WTC11 (cell line): ENCODE data around the gene OPALIN. TPM values are rescaled to one million over a fixed set of nuclear protein-coding genes. Genes with fewer than 3 reads are reported as not detected.

Experiments used
- ATAC-seq: fragments of 200-7000 bp; cut with Tn5 transposase; 2 replicates; pipeline ENCODE4 v1.10.0; 2021; ENCODE audit warnings: mild to moderate bottlenecking, moderate library complexity
- CTCF ChIA-PET: fragments of 300-600 bp; sonication (Branson Sonifier 250); formaldehyde crosslinking; loops from one replicate; lab custom pipeline; 2021; ENCODE audit warnings: antibody characterized with exemption; lab: Charles Lee
- POLR2A ChIA-PET: fragments of 350-600 bp; sonication (Branson Sonifier 250); formaldehyde crosslinking; loops from one replicate; lab custom pipeline; 2021; ENCODE audit warnings: antibody characterized with exemption; lab: Charles Lee
- DNase-seq: peaks from one replicate; pipeline ENCODE4 v3.0.0; 2021; ENCODE audit warnings: low spot score
- H3K27ac Mint-ChIP-seq: 2 replicates; pipeline ENCODE4 v1.8.0; 2021; ENCODE audit warnings: mixed read lengths
- H3K27me3 Mint-ChIP-seq: 2 replicates; pipeline ENCODE4 v1.8.0; 2021; ENCODE audit warnings: low read depth, mild to moderate bottlenecking, moderate library complexity, mixed read lengths
- H3K36me3 Mint-ChIP-seq: 2 replicates; pipeline ENCODE4 v1.8.0; 2021; ENCODE audit warnings: mixed read lengths
- H3K4me1 Mint-ChIP-seq: 2 replicates; pipeline ENCODE4 v1.8.0; 2022; ENCODE audit warnings: mixed read lengths
- H3K4me3 Mint-ChIP-seq: 2 replicates; pipeline ENCODE4 v1.8.0; 2021; ENCODE audit warnings: mild to moderate bottlenecking, moderate library complexity, mixed read lengths
- H3K9me3 Mint-ChIP-seq: 2 replicates; pipeline ENCODE4 v1.8.0; 2021; ENCODE audit warnings: mixed read lengths
- ATF6 ChIP-seq: sonication (generic); formaldehyde crosslinking; IDR thresholded peaks from 2 replicates; pipeline ENCODE4 v1.8.1; 2023; ENCODE audit warnings: mild to moderate bottlenecking, missing genetic modification reagents
- CBFB ChIP-seq: sonication (generic); formaldehyde crosslinking; IDR thresholded peaks from 2 replicates; pipeline ENCODE4 v1.8.1; 2022; ENCODE audit warnings: mild to moderate bottlenecking, low read depth, missing genetic modification reagents
- CREB1 ChIP-seq: sonication (generic); formaldehyde crosslinking; IDR thresholded peaks from 2 replicates; pipeline ENCODE4 v1.8.0; 2023; ENCODE audit warnings: mild to moderate bottlenecking, missing genetic modification reagents
- E2F4 ChIP-seq: sonication (generic); formaldehyde crosslinking; IDR thresholded peaks from 2 replicates; pipeline ENCODE4 v1.8.1; 2022; ENCODE audit warnings: low read depth, mild to moderate bottlenecking, moderate library complexity, missing genetic modification reagents, borderline replicate concordance
- FOXK1 ChIP-seq: sonication (generic); formaldehyde crosslinking; IDR thresholded peaks from 2 replicates; pipeline ENCODE4 v1.8.0; 2022; ENCODE audit warnings: mild to moderate bottlenecking, moderate library complexity, missing genetic modification reagents
- GTF2I ChIP-seq: fragments of 250-450 bp; sonication (Bioruptor Pico); conservative IDR thresholded peaks from 2 replicates; pipeline ENCODE4 v1.4.0; 2021; ENCODE audit warnings: mild to moderate bottlenecking
- IRF2 ChIP-seq: sonication (generic); formaldehyde crosslinking; IDR thresholded peaks from 2 replicates; pipeline ENCODE4 v1.8.0; 2022; ENCODE audit warnings: low read depth, missing genetic modification reagents, borderline replicate concordance
- JAZF1 ChIP-seq: fragments of 250-450 bp; sonication (Bioruptor Pico); IDR thresholded peaks from 2 replicates; pipeline ENCODE4 v1.9.0; 2021; ENCODE audit warnings: moderate library complexity, mild to moderate bottlenecking, inconsistent platforms
- MAX ChIP-seq: sonication (generic); formaldehyde crosslinking; IDR thresholded peaks from 2 replicates; pipeline ENCODE4 v1.8.0; 2022; ENCODE audit warnings: mild to moderate bottlenecking, missing genetic modification reagents
- MYBL2 ChIP-seq: sonication (generic); formaldehyde crosslinking; IDR thresholded peaks from 2 replicates; pipeline ENCODE4 v1.8.1; 2023; ENCODE audit warnings: mild to moderate bottlenecking, moderate library complexity, missing genetic modification reagents
- NFATC4 ChIP-seq: fragments of 250-450 bp; sonication (Bioruptor Pico); IDR thresholded peaks from 2 replicates; pipeline ENCODE4 v1.9.0; 2021; ENCODE audit warnings: mild to moderate bottlenecking
- NR3C1 ChIP-seq: sonication (generic); formaldehyde crosslinking; conservative IDR thresholded peaks from 2 replicates; pipeline ENCODE4 v1.8.1; 2023; ENCODE audit warnings: low read depth, mild to moderate bottlenecking, missing genetic modification reagents
- PRRX2 ChIP-seq: fragments of 250-450 bp; sonication (Bioruptor Pico); IDR thresholded peaks from 2 replicates; pipeline ENCODE4 v1.8.0; 2021; ENCODE audit warnings: mild to moderate bottlenecking
- RELA ChIP-seq: sonication (generic); formaldehyde crosslinking; IDR thresholded peaks from 2 replicates; pipeline ENCODE4 v1.8.1; 2022; ENCODE audit warnings: missing genetic modification reagents, mild to moderate bottlenecking, borderline replicate concordance
- TCF7 ChIP-seq: sonication (generic); formaldehyde crosslinking; IDR thresholded peaks from 2 replicates; pipeline ENCODE4 v1.8.0; 2022; ENCODE audit warnings: mild to moderate bottlenecking, low read depth, missing genetic modification reagents, moderate library complexity
- TP53 ChIP-seq: sonication (generic); formaldehyde crosslinking; IDR thresholded peaks from 2 replicates; pipeline ENCODE4 v1.8.1; 2023; ENCODE audit warnings: mild to moderate bottlenecking, missing genetic modification reagents
- ZMAT4 ChIP-seq: fragments of 250-450 bp; sonication (Bioruptor Pico); IDR thresholded peaks from 2 replicates; pipeline ENCODE4 v1.9.0; 2021; ENCODE audit warnings: mild to moderate bottlenecking
- ZNF232 ChIP-seq: sonication (generic); formaldehyde crosslinking; IDR thresholded peaks from 2 replicates; pipeline ENCODE4 v1.8.0; 2022; ENCODE audit warnings: mild to moderate bottlenecking, missing genetic modification reagents
- ZNF281 ChIP-seq: sonication (generic); formaldehyde crosslinking; IDR thresholded peaks from 2 replicates; pipeline ENCODE4 v1.8.0; 2023; ENCODE audit warnings: mild to moderate bottlenecking, missing genetic modification reagents
- ZNF425 ChIP-seq: fragments of 250-450 bp; sonication (Bioruptor Pico); conservative IDR thresholded peaks from 2 replicates; pipeline ENCODE4 v1.9.0; 2021; ENCODE audit warnings: mild to moderate bottlenecking
- ZNF512 ChIP-seq: sonication (generic); formaldehyde crosslinking; IDR thresholded peaks from 2 replicates; pipeline ENCODE4 v1.8.1; 2022; ENCODE audit warnings: missing genetic modification reagents, borderline replicate concordance
- ZSCAN18 ChIP-seq: fragments of 250-450 bp; sonication (Bioruptor Pico); IDR thresholded peaks from 2 replicates; pipeline ENCODE4 v2.1.2; 2022; ENCODE audit warnings: mild to moderate bottlenecking, moderate library complexity
- total RNA-seq: library from RNA; stranded (reverse); gene quantifications from 3 replicates; pipeline ENCODE4 v1.2.3, GENCODE V29; 2021

The OPALIN gene
- total RNA-seq, 1 experiment from 2014 or later: 0.04 TPM

- H3K4me1 Mint-ChIP-seq: peaks cover 5% of the 10 kb centered on the region; the same call in 1 of the 2 replicates
- POLR2A ChIA-PET: no interaction called here
- ATAC-seq: no peak
- H3K36me3 Mint-ChIP-seq: no peaks in the 10 kb centered on the region; the same call in 1 of the 2 replicates
- peaks cover 2% of the 10 kb centered on the region; the same call in 1 of the 2 replicates for H3K9me3 Mint-ChIP-seq
- DNase-seq: no peak
- no peaks in the 10 kb centered on the region; the same call in 1 of the 2 replicates for H3K27me3 Mint-ChIP-seq
- TF ChIP-seq ZSCAN18 (no peak), CREB1 (CRISPR knock-in tag) (no peak), RELA (CRISPR knock-in tag) (no peak), ZNF232 (CRISPR knock-in tag) (no peak), MAX (no peak)
- no peak overlapping the region for H3K4me3 Mint-ChIP-seq
- CTCF ChIA-PET: interaction anchor here (0.9 to 3.7 kb wide), 3 partner anchors 12 to 130 kb away, joined by 3 to 31 read pairs (median 4); no protein-coding TSS in a partner anchor
- H3K27ac Mint-ChIP-seq: no peak overlapping the region
Observed at GRCh38 chr10:96359616-96360015, 814 bp upstream of the OPALIN start.

- H3K27me3 Mint-ChIP-seq: no peaks in the 10 kb centered on the region; the same call in 1 of the 2 replicates
- DNase-seq (no peak), ATAC-seq (no peak)
- CTCF ChIA-PET: interaction anchor here (0.9 to 3.7 kb wide), 7 partner anchors 14 to 157 kb away, joined by 3 to 31 read pairs (median 4); partner anchors contain the start of gene TLL2
- H3K36me3 Mint-ChIP-seq: no peaks in the 10 kb centered on the region; the same call in 1 of the 2 replicates
- H3K9me3 Mint-ChIP-seq: no peaks in the 10 kb centered on the region; the same call in 1 of the 2 replicates
- H3K27ac Mint-ChIP-seq: no peak overlapping the region
- peaks cover 13% of the 10 kb centered on the region for H3K4me1 Mint-ChIP-seq
- POLR2A ChIA-PET: no interaction called here
- no peak overlapping the region for H3K4me3 Mint-ChIP-seq
- TF ChIP-seq NR3C1 (CRISPR knock-in tag): no peak
- no peak for TF ChIP-seq GTF2I
- TF ChIP-seq TCF7: no peak
- TF ChIP-seq JAZF1 (CRISPR knock-in tag): no peak
- TF ChIP-seq IRF2 (CRISPR knock-in tag): no peak
- no peak for TF ChIP-seq TP53 (CRISPR knock-in tag)
- no peak for TF ChIP-seq ATF6 (CRISPR knock-in tag)
- no peak for TF ChIP-seq CBFB (CRISPR knock-in tag)
- no peak for TF ChIP-seq NFATC4 (CRISPR knock-in tag)
- TF ChIP-seq MAX: no peak
- no peak for TF ChIP-seq ZNF512 (CRISPR knock-in tag)
- no peak for TF ChIP-seq ZNF281 (CRISPR knock-in tag)
- TF ChIP-seq PRRX2: no peak
- no peak for TF ChIP-seq FOXK1 (CRISPR knock-in tag)
- TF ChIP-seq MYBL2: no peak
- no peak for TF ChIP-seq E2F4 (CRISPR knock-in tag)
- TF ChIP-seq ZMAT4: no peak
- no peak for TF ChIP-seq ZNF425 (CRISPR knock-in tag)
Observed at GRCh38 chr10:96357038-96357620, 1.7 kb downstream of the OPALIN start.
